HepG2 (cell line): ENCODE data around the gene DDX50. TPM values are rescaled to one million over a fixed set of nuclear protein-coding genes. Genes with fewer than 3 reads are reported as not detected.
A peak's percentile ranks its signal among the peaks of the same experiment; 100 is the strongest.

Source experiments
- ARID4A ChIP-seq: sonication (generic); formaldehyde crosslinking; IDR thresholded peaks from 2 replicates; pipeline ENCODE4 v1.5.0; 2020; ENCODE audit warnings: mild to moderate bottlenecking, missing genetic modification reagents, borderline replicate concordance
- ASH2L ChIP-seq: fragments of 300-600, 200-600 bp; sonication (generic); IDR thresholded peaks from 2 replicates; pipeline ENCODE4 v1.7.0; 2017; ENCODE audit warnings: low read depth, mild to moderate bottlenecking, moderate library complexity, mixed read lengths, low read length; ENCODE audit not compliant: insufficient read length
- FOXA1 ChIP-seq, 2 experiments: fragments of 450-650 bp in 1 of 2; sonication (generic) in 1 of 2; formaldehyde crosslinking in 1 of 2; IDR thresholded peaks; 2 replicates each; pipeline versions ENCODE4 v1.4.0 to v1.6.1; 2016 to 2020; ENCODE audit warnings: missing genetic modification reagents in 1 of 2
- GATAD1 ChIP-seq: IDR thresholded peaks from 2 replicates; pipeline ENCODE4 v1.6.1; 2016; ENCODE audit warnings: missing genetic modification reagents, missing compliant biosample characterization
- GMEB2 ChIP-seq: IDR thresholded peaks from 2 replicates; pipeline ENCODE4 v1.6.1; 2016; ENCODE audit warnings: missing biosample characterization, missing genetic modification reagents, low read depth
- MAF1 ChIP-seq: sonication (generic); formaldehyde crosslinking; IDR thresholded peaks from 2 replicates; pipeline ENCODE4 v1.5.0; 2020; ENCODE audit warnings: missing genetic modification reagents, borderline replicate concordance
- REL ChIP-seq: sonication (generic); formaldehyde crosslinking; conservative IDR thresholded peaks from 2 replicates; pipeline ENCODE4 v1.8.0; 2022; ENCODE audit warnings: mild to moderate bottlenecking, missing genetic modification reagents, moderate library complexity
- RXRB ChIP-seq: IDR thresholded peaks from 2 replicates; pipeline ENCODE4 v1.6.1; 2016; ENCODE audit warnings: borderline replicate concordance, missing genetic modification reagents, missing compliant biosample characterization
- ZC3H13 ChIP-seq: sonication (generic); formaldehyde crosslinking; IDR thresholded peaks from 2 replicates; pipeline ENCODE4 v1.8.1; 2023; ENCODE audit warnings: mild to moderate bottlenecking, missing genetic modification reagents, moderate library complexity
- ZFY ChIP-seq: sonication (generic); formaldehyde crosslinking; IDR thresholded peaks from 2 replicates; pipeline ENCODE4 v1.4.0; 2020; ENCODE audit warnings: missing genetic modification reagents
- ZMAT3 ChIP-seq: sonication (generic); formaldehyde crosslinking; conservative IDR thresholded peaks from 2 replicates; pipeline ENCODE4 v1.7.0; 2021; ENCODE audit warnings: missing genetic modification reagents
- ZNF143 ChIP-seq: sonication (generic); formaldehyde crosslinking; IDR thresholded peaks from 2 replicates; pipeline ENCODE4 v1.4.0; 2020; ENCODE audit warnings: missing genetic modification reagents
- ZNF235 ChIP-seq: sonication (generic); formaldehyde crosslinking; IDR thresholded peaks from 2 replicates; pipeline ENCODE4 v1.8.1; 2023; ENCODE audit warnings: mild to moderate bottlenecking, missing genetic modification reagents, borderline replicate concordance
- ZNF430 ChIP-seq: sonication (generic); formaldehyde crosslinking; IDR thresholded peaks from 2 replicates; pipeline ENCODE4 v1.9.0; 2021; ENCODE audit warnings: mild to moderate bottlenecking, missing genetic modification reagents
- ZNF543 ChIP-seq: sonication (generic); formaldehyde crosslinking; IDR thresholded peaks from 2 replicates; pipeline ENCODE4 v1.4.0; 2020; ENCODE audit warnings: mild to moderate bottlenecking, missing genetic modification reagents
- polyA plus RNA-seq, 8 experiments: library from polyadenylated mRNA; depleted of rRNA in 3 of 8; stranded (reverse) in 7 of 8; unstranded in 1 of 8; fragments of >200 nt; fragmentation: Illumina TruSeq in 4 of 8; extraction: Trizol in 4 of 8; gene quantifications; 2 replicates each; pipeline versions ENCODE4 v1.2.1 to v1.2.3, GENCODE V29; 2011 to 2016; ENCODE audit warnings: low read depth in 4 of 8, missing spikeins in 1 of 8, mixed read lengths in 1 of 8; ENCODE audit not compliant: insufficient read depth in 1 of 8
- total RNA-seq, 5 experiments: library from RNA; depleted of rRNA; stranded (reverse); fragments of >200 nt; fragmentation: Illumina TruSeq; extraction: Trizol; gene quantifications; 2 replicates each; pipeline ENCODE4 v1.2.3, GENCODE V29; 2016; ENCODE audit warnings: low read depth in 1 of 5

Gene DDX50
- total and polyA plus RNA-seq, 2 of the 13 experiments (the other 11 are each of a cell fraction or from before 2014, with no cell fraction given), result 19.0 to 38.2 TPM

GRCh38 chr10:68901105-68901927, at the start of gene DDX50 (continued):
- peak; percentile 81 for TF ChIP-seq GATAD1 (CRISPR knock-in tag)
- peak; percentile 15; the same call in 1 of the 2 replicates for TF ChIP-seq REL
- peak; percentile 91 for TF ChIP-seq ZNF430
- peak; percentile 66 for TF ChIP-seq ZMAT3 (CRISPR knock-in tag)
- TF ChIP-seq RXRB (CRISPR knock-in tag), result 0 out of 2 replicates have a peak, but pooled peaks have one; percentile 4
- TF ChIP-seq ZNF543, result peak; percentile 14; the same call in 1 of the 2 replicates
- TF ChIP-seq GMEB2, result peak; percentile 69
- TF ChIP-seq ZNF235 (CRISPR knock-in tag), result peak; percentile 59; the same call in 1 of the 2 replicates
- TF ChIP-seq ZNF143 (CRISPR knock-in tag), result peak; percentile 24; the same call in 1 of the 2 replicates
- TF ChIP-seq ARID4A (CRISPR knock-in tag), result peak; percentile 90
- no peak for TF ChIP-seq FOXA1 (IDR thresholded peaks at IDR 0.05)
- TF ChIP-seq FOXA1 (CRISPR knock-in tag; IDR thresholded peaks at IDR 0.05), result no peak
- 0 out of 2 replicates have a peak, but pooled peaks have one; percentile 4 for TF ChIP-seq MAF1 (CRISPR knock-in tag)
- peak; percentile 87 for TF ChIP-seq ZFY
- 0 out of 2 replicates have a peak, but pooled peaks have one; percentile 51 for TF ChIP-seq ZC3H13 (CRISPR knock-in tag)
- TF ChIP-seq ASH2L, result no peak
